Thoracic aorta (tissue), 2 donors: Measurements from ENCODE around the gene ATP7B. TPM values are rescaled to one million over a fixed set of nuclear protein-coding genes. Genes with fewer than 3 reads are reported as not detected.

Experiments
- ATAC-seq: fragments of 150-250 bp; one replicate; pipeline ENCODE4 v1.8.0; 2017; ENCODE audit warnings: low read depth; ENCODE audit not compliant: insufficient number of reproducible peaks, low FRiP score
- DNase-seq: peaks from one replicate; pipeline ENCODE4 v3.0.0-alpha.2; 2020; ENCODE audit warnings: low spot score
- H3K27ac ChIP-seq, 2 donors: fragments of 200-600 bp; sonication (generic); 1 replicate in 1 of 2; 2 replicates in 1 of 2; pipeline ENCODE4 v1.5.1; 2016; ENCODE audit warnings: mild to moderate bottlenecking in 2 of 2, moderate library complexity in 2 of 2
- H3K27me3 ChIP-seq: fragments of 200-600 bp; sonication (generic); replicated peaks from 2 replicates; pipeline ENCODE4 v1.6.0; 2016; ENCODE audit warnings: mild to moderate bottlenecking; ENCODE audit not compliant: insufficient read depth
- H3K36me3 ChIP-seq: fragments of 200-600 bp; sonication (generic); one replicate; pipeline ENCODE4 v1.5.1; 2016
- H3K4me1 ChIP-seq, 2 donors: fragments of 200-600 bp; sonication (generic); 1 replicate in 1 of 2; 2 replicates in 1 of 2; pipeline versions ENCODE4 v1.5.1 to v1.6.0; 2016; ENCODE audit warnings: low read depth in 2 of 2, mild to moderate bottlenecking in 1 of 2; ENCODE audit not compliant: control insufficient read depth in 1 of 2
- H3K4me3 ChIP-seq: fragments of 200-600 bp; sonication (generic); 2 replicates; pipeline ENCODE4 v1.5.1; 2016; ENCODE audit warnings: mild to moderate bottlenecking
- H3K9me3 ChIP-seq: fragments of 200-600 bp; sonication (generic); 2 replicates; pipeline ENCODE4 v1.5.1; 2016
- total RNA-seq, 2 donors: library from RNA; depleted of rRNA; stranded (reverse); fragments of >200 nt; gene quantifications; one replicate each; pipeline versions ENCODE4 v1.1.0 to v1.2.3, GENCODE V29; 2016
- TF ChIP-seq, protein P1 (sequence below): fragments of 200-600 bp; sonication (generic); IDR thresholded peaks from one replicate; pipeline ENCODE4 v1.5.1; 2019; ENCODE audit warnings: antibody characterized with exemption

Gene ATP7B
- total RNA-seq, 2 donors from 2014 or later, result 6.8 to 7.1 TPM

DNA sequence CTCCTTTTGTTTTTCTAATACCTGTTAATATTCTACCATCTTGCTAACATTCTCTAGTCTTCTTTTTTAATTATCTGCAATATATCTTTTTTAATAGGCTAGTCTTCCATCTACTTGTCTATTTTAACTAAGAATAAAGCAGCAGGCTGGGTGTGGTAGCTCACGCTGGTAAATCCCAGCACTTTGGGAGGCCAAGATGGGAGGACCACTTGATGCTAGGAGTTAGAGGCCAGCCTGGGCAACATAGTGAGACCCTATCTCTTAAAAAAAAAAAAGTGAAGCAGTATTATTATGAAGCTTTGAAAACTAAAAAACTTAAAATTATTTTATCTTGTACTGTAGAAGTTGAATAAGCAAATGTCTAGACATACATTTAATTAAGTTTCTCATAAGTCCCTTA is 16.6 kb upstream of the ATP7B start:
- ATAC-seq, result no peak
- H3K4me1 ChIP-seq, result peaks cover 0 to 4% of the 10 kb centered on the region in 2 donors
- H3K27ac ChIP-seq, result no peak overlapping the region
- peaks cover 8% of the 10 kb centered on the region for H3K9me3 ChIP-seq
- H3K4me3 ChIP-seq, result no peak overlapping the region
- DNase-seq, result no peak
- H3K36me3 ChIP-seq, result peaks cover 40% of the 10 kb centered on the region
- H3K27me3 ChIP-seq, result no peaks in the 10 kb centered on the region
- TF ChIP-seq, protein P1, sequence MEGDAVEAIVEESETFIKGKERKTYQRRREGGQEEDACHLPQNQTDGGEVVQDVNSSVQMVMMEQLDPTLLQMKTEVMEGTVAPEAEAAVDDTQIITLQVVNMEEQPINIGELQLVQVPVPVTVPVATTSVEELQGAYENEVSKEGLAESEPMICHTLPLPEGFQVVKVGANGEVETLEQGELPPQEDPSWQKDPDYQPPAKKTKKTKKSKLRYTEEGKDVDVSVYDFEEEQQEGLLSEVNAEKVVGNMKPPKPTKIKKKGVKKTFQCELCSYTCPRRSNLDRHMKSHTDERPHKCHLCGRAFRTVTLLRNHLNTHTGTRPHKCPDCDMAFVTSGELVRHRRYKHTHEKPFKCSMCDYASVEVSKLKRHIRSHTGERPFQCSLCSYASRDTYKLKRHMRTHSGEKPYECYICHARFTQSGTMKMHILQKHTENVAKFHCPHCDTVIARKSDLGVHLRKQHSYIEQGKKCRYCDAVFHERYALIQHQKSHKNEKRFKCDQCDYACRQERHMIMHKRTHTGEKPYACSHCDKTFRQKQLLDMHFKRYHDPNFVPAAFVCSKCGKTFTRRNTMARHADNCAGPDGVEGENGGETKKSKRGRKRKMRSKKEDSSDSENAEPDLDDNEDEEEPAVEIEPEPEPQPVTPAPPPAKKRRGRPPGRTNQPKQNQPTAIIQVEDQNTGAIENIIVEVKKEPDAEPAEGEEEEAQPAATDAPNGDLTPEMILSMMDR, result no peak

GRCh38 chr13:52026246-52026626 is 15.0 kb upstream of the ATP7B start:
- TF ChIP-seq, protein P1, result no peak
- ATAC-seq (no peak), DNase-seq (no peak)
- peaks cover 43% of the 10 kb centered on the region for H3K36me3 ChIP-seq
- H3K4me3 ChIP-seq, result no peak overlapping the region
- no peaks in the 10 kb centered on the region for H3K27me3 ChIP-seq
- no peak overlapping the region for H3K27ac ChIP-seq
- peaks cover 8% of the 10 kb centered on the region for H3K9me3 ChIP-seq
- peaks cover 0 to 4% of the 10 kb centered on the region in 2 donors for H3K4me1 ChIP-seq

DNA sequence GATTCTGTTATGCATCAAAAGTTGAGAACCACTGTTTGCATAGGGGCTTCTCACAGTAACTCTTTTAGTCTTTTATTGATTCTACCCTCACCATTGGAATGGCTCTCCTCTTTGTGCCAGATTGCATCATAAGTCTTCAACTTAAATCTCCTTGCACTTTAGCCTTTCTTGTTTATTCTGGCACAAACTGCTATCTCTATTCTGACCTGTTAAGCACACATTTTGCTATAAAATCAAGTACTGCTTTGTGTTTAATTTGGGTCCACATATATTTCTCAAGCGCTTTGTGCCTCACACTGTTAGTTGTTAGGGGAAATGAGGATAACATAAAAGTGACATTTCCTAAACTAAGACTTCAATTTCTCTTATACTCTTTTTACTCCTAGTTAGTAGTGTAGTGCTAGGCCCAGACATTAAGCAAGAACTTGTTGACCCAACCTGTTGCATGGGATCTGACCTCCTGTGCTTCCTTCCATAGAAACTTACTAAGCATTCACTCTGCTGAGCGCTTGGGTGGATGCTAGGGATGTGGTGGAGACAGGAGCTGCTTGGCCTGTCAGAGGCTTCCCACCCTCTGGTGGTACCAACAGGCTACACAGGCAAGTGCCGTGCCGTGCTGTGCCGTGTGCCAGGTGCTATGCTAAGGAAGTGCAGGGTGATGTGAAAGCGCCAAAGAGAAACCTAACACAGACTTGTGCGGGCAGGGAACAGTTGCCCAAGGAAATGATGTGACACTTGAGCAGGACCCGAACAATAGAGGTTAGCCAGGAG is 14.4 kb upstream of the ATP7B start:
- peaks cover 8% of the 10 kb centered on the region for H3K9me3 ChIP-seq
- H3K4me1 ChIP-seq, result peaks cover 0 to 4% of the 10 kb centered on the region in 2 donors
- H3K27ac ChIP-seq, result no peak overlapping the region
- no peak overlapping the region for H3K4me3 ChIP-seq
- DNase-seq (no peak), ATAC-seq (no peak)
- peaks cover 43% of the 10 kb centered on the region for H3K36me3 ChIP-seq
- no peaks in the 10 kb centered on the region for H3K27me3 ChIP-seq
- TF ChIP-seq, protein P1, result no peak

- no peaks in the 10 kb centered on the region for H3K27me3 ChIP-seq
- ATAC-seq, result no peak
- H3K27ac ChIP-seq, result no peak within 1 kb of the TSS
- H3K9me3 ChIP-seq, result peaks cover 5% of the 10 kb centered on the region
- H3K4me1 ChIP-seq, result peaks cover 0 to 4% of the 10 kb centered on the region in 2 donors
- peaks cover 45% of the 10 kb centered on the region for H3K36me3 ChIP-seq
- no peak for DNase-seq
- TF ChIP-seq, protein P1, result no peak
- no peak within 1 kb of the TSS for H3K4me3 ChIP-seq
Measured at GRCh38 chr13:52024481-52024880, 13.2 kb upstream of the ATP7B start, which contains the start of gene UTP14C. TSS of gene UTP14C (plus strand) at chr13:52024691. CDS start at chr13:52028805, 4,114 bp downstream.

DNA sequence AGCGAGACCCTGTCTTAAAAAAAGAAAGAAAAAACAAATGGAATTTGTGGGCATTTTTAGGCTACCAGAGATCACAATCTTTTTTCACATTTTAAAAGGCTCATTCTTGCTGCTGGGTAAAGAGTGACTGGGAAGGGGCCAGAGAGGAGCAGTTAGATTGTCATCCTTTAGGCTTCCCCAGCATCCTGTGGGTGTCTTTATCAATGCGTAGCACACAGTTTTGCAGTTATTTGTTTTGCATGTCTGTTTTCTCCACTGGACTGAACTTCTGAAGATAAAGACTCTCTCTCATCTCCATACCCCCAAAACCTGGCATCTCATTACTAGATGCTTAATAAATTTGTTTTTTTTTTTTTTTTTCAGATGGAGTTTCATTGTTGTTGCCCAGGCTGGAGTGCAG is 11.1 kb upstream of the ATP7B start:
- no peaks in the 10 kb centered on the region for H3K27me3 ChIP-seq
- TF ChIP-seq, protein P1, result no peak
- H3K4me1 ChIP-seq, result no peaks in the 10 kb centered on the region
- H3K4me3 ChIP-seq, result no peak overlapping the region
- H3K9me3 ChIP-seq, result peaks cover 2% of the 10 kb centered on the region
- H3K27ac ChIP-seq, result no peak overlapping the region
- DNase-seq, result no peak
- no peak for ATAC-seq
- H3K36me3 ChIP-seq, result peaks cover 35% of the 10 kb centered on the region
